Measurements from ENCODE around the gene NUDT2.

DNA sequence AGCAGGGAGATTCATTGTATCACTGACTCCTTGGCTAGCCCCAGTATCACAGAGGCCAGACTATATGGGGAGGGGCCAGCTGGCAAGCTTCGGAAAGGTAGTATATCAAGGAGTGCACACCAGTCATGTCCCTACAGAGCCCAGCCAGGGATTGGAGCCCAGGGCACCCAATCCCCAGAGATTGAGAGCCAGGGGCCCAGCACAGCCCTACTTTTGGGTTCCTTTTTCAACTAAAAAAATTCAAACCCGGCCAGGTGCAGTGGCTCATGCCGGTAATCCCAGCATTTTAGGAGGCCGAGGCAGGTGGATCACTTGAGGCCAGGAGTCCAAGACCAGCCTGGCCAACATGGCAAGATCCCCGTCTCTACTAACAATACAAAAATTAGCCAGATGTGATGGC lies 52.7 kb downstream of the NUDT2 start:
- TF ChIP-seq POLR2A (IDR thresholded peaks at IDR 0.05) = no peak
- TF ChIP-seq CTCF (IDR thresholded peaks at IDR 0.05) = no peak

All from ovary (tissue), 3 donors.